Panc1 (cell line): Measurements from ENCODE around the gene EPHA6. TPM values are rescaled to one million over a fixed set of nuclear protein-coding genes. Genes with fewer than 3 reads are reported as not detected.

ENCODE experiments used
- ATAC-seq: fragments of 200-7000 bp; cut with Tn5 transposase; 2 replicates; pipeline ENCODE4 v1.9.1; 2020; ENCODE audit warnings: mild to moderate bottlenecking, moderate library complexity
- BruUV-seq: library from RNA; stranded (reverse); fragments of 400-500 nt; replicated peaks from 2 replicates; lab custom pipeline; 2021; lab: Mats Ljungman, UMichigan
- CTCF ChIA-PET: fragments of 300-600 bp; sonication (Branson Sonifier 250); formaldehyde crosslinking; loops from one replicate; lab custom pipeline; 2022; ENCODE audit warnings: antibody characterized with exemption; lab: Charles Lee
- POLR2A ChIA-PET: fragments of 300-600 bp; sonication (Branson Sonifier 250); formaldehyde crosslinking; loops from one replicate; lab custom pipeline; 2022; ENCODE audit warnings: antibody characterized with exemption; lab: Charles Lee
- DNase-seq: peaks from one replicate; pipeline ENCODE4 v3.0.0-alpha.2; 2010; ENCODE audit warnings: low read depth, low spot score
- H3K27ac ChIP-seq: 2 replicates; pipeline ENCODE4 v1.5.1; 2011; ENCODE audit warnings: mild to moderate bottlenecking, low read length, inconsistent platforms
- H3K27me3 ChIP-seq: fragments of 200-500 bp; sonication (Bioruptor generic); 2 replicates; pipeline ENCODE4 v1.6.0; 2014; ENCODE audit warnings: low read length, inconsistent platforms; ENCODE audit not compliant: control insufficient read depth, insufficient read depth
- H3K36me3 ChIP-seq: fragments of 200-500 bp; sonication (Bioruptor generic); 2 replicates; pipeline ENCODE4 v1.5.1; 2014; ENCODE audit warnings: inconsistent platforms, mild to moderate bottlenecking, low read length, moderate library complexity; ENCODE audit not compliant: control insufficient read depth, insufficient read depth
- H3K4me1 ChIP-seq: 2 replicates; pipeline ENCODE4 v1.5.1; 2011; ENCODE audit warnings: inconsistent platforms, mild to moderate bottlenecking, low read length, moderate library complexity; ENCODE audit not compliant: control insufficient read depth, insufficient read depth
- H3K4me3 ChIP-seq, 2 experiments: 2 replicates each; pipeline ENCODE4 v1.5.1; 2011 to 2012; ENCODE audit warnings: low read depth in 2 of 2, low read length in 2 of 2, mild to moderate bottlenecking in 2 of 2, inconsistent platforms in 1 of 2, moderate library complexity in 1 of 2
- H3K9me3 ChIP-seq: fragments of 200-500 bp; sonication (Bioruptor generic); 2 replicates; pipeline ENCODE4 v1.5.1; 2014; ENCODE audit warnings: low read depth, mild to moderate bottlenecking, inconsistent platforms, low read length, moderate library complexity; ENCODE audit not compliant: control insufficient read depth, insufficient read depth
- POLR2AphosphoS5 ChIP-seq: IDR thresholded peaks from 2 replicates; pipeline ENCODE4 v1.6.1; 2012; ENCODE audit warnings: mild to moderate bottlenecking, low read depth, low read length, moderate library complexity
- SIN3A ChIP-seq: IDR thresholded peaks from 2 replicates; pipeline ENCODE4 v1.6.1; 2012; ENCODE audit warnings: low read depth, mild to moderate bottlenecking, low read length, moderate library complexity, borderline replicate concordance; ENCODE audit not compliant: insufficient read depth
- TCF7L2 ChIP-seq: IDR thresholded peaks from 2 replicates; pipeline ENCODE4 v1.6.1; 2011; ENCODE audit warnings: mild to moderate bottlenecking, low read depth, low read length, inconsistent platforms
- in situ Hi-C: cut with HindIII; loops from 2 replicates; pipeline ENCODE4 v1.10.0; 2016; ENCODE audit warnings: low sequenced_read_pairs, low pct_unique_long_range_greater_than_20kb
- intact Hi-C: fragments of 100-400 bp; cut with micrococcal nuclease; formaldehyde crosslinking; loops from one replicate; pipeline ENCODE4 v1.10.0; 2022; ENCODE audit not compliant: unreplicated experiment
- total RNA-seq: library from RNA; stranded (reverse); gene quantifications from one replicate; pipeline ENCODE4 v1.2.1, GENCODE V29; 2021; ENCODE audit not compliant: unreplicated experiment
- TF ChIP-seq, protein P1 (sequence below): fragments of 450-650 bp; IDR thresholded peaks from 2 replicates; pipeline ENCODE4 v1.5.1; 2017; ENCODE audit warnings: mild to moderate bottlenecking
- TF ChIP-seq, protein P2 (sequence below), 2 experiments: IDR thresholded peaks; 2 replicates each; pipeline ENCODE4 v1.6.1; 2011 to 2012; ENCODE audit warnings: low read depth in 2 of 2, control low read depth in 1 of 2, low read length in 1 of 2, mild to moderate bottlenecking in 1 of 2, moderate library complexity in 1 of 2; ENCODE audit not compliant: insufficient read depth in 1 of 2

EPHA6 gene
- total RNA-seq, 1 experiment from 2014 or later: 0.57 TPM

DNA sequence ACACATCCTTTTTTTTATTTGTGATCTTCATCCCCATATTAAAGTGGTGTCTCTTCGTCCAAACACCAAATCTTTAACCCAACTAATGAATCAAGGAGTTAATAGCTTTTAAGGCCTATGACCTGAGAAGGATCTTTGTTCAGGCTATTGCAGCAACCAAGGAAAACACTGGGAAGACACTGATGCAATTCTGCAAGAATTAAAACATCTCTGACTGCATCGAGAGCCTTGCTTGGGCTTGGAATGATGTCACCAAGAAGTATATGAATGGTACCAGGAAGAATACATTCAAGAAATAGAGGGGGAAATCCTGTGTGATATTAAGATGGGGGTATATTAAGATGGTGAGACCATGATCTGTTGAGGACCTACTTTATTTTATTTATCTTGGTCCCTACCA is 736.0 kb downstream of the EPHA6 start:
- no peaks in the 10 kb centered on the region for H3K36me3 ChIP-seq
- DNase-seq (no peak), ATAC-seq (no peak)
- H3K27ac ChIP-seq: no peak overlapping the region
- no peaks in the 10 kb centered on the region for H3K4me1 ChIP-seq
- H3K27me3 ChIP-seq: no peaks in the 10 kb centered on the region
- no TSS peak for BruUV-seq
- POLR2A ChIA-PET: no interaction called here
- intact Hi-C loops: no loop called here
- TF ChIP-seq, protein P1, sequence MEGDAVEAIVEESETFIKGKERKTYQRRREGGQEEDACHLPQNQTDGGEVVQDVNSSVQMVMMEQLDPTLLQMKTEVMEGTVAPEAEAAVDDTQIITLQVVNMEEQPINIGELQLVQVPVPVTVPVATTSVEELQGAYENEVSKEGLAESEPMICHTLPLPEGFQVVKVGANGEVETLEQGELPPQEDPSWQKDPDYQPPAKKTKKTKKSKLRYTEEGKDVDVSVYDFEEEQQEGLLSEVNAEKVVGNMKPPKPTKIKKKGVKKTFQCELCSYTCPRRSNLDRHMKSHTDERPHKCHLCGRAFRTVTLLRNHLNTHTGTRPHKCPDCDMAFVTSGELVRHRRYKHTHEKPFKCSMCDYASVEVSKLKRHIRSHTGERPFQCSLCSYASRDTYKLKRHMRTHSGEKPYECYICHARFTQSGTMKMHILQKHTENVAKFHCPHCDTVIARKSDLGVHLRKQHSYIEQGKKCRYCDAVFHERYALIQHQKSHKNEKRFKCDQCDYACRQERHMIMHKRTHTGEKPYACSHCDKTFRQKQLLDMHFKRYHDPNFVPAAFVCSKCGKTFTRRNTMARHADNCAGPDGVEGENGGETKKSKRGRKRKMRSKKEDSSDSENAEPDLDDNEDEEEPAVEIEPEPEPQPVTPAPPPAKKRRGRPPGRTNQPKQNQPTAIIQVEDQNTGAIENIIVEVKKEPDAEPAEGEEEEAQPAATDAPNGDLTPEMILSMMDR: no peak
- TF ChIP-seq, protein P2, sequence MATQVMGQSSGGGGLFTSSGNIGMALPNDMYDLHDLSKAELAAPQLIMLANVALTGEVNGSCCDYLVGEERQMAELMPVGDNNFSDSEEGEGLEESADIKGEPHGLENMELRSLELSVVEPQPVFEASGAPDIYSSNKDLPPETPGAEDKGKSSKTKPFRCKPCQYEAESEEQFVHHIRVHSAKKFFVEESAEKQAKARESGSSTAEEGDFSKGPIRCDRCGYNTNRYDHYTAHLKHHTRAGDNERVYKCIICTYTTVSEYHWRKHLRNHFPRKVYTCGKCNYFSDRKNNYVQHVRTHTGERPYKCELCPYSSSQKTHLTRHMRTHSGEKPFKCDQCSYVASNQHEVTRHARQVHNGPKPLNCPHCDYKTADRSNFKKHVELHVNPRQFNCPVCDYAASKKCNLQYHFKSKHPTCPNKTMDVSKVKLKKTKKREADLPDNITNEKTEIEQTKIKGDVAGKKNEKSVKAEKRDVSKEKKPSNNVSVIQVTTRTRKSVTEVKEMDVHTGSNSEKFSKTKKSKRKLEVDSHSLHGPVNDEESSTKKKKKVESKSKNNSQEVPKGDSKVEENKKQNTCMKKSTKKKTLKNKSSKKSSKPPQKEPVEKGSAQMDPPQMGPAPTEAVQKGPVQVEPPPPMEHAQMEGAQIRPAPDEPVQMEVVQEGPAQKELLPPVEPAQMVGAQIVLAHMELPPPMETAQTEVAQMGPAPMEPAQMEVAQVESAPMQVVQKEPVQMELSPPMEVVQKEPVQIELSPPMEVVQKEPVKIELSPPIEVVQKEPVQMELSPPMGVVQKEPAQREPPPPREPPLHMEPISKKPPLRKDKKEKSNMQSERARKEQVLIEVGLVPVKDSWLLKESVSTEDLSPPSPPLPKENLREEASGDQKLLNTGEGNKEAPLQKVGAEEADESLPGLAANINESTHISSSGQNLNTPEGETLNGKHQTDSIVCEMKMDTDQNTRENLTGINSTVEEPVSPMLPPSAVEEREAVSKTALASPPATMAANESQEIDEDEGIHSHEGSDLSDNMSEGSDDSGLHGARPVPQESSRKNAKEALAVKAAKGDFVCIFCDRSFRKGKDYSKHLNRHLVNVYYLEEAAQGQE (IDR thresholded peaks at IDR 0.05; ENCODE audit: insufficient read depth in 1 of 2, low read depth in 2 of 2, low read length in 1 of 2): no peak
- TF ChIP-seq POLR2AphosphoS5: no peak
- TF ChIP-seq SIN3A: no peak
- no peak for TF ChIP-seq TCF7L2
- no peaks in the 10 kb centered on the region for H3K9me3 ChIP-seq
- no peak overlapping the region for H3K4me3 ChIP-seq
- CTCF ChIA-PET: no interaction called here
- in situ Hi-C loops: no loop called here

DNA sequence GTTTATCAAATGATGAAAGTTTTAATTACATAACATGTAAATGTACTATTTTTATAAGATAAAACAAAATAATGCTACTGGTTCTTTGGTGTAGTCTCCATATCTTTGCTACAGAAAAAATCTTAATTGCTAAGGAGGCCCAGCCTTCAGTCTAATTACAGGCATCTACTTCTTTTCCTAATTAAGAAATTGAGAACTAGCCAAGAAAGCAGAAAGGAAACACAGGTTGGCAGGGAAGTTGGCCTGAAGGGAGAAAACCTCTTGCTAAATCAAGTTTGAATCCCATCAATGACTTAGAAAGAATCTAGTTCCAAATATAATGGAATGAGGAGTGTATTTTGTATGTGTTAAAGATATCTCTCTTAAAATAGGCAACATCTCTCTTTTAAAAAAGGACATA is 737.8 kb downstream of the EPHA6 start:
- Histone ChIP-seq H3K36me3 (no peaks in the 10 kb centered on the region), H3K4me3 (no peak overlapping the region), H3K9me3 (no peaks in the 10 kb centered on the region; the same call in 1 of the 2 replicates), H3K4me1 (no peaks in the 10 kb centered on the region), H3K27me3 (no peaks in the 10 kb centered on the region), H3K27ac (no peak overlapping the region)
- TF ChIP-seq TCF7L2: no peak
- no peak for TF ChIP-seq POLR2AphosphoS5
- TF ChIP-seq, protein P1: no peak
- TF ChIP-seq, protein P2 (IDR thresholded peaks at IDR 0.05; ENCODE audit: insufficient read depth in 1 of 2, low read depth in 2 of 2, low read length in 1 of 2): no peak
- no peak for TF ChIP-seq SIN3A
- BruUV-seq: no TSS peak
- ATAC-seq (no peak), DNase-seq (no peak)
- in situ Hi-C loops: no loop called here
- ChIA-PET POLR2A (no interaction called here), CTCF (no interaction called here)
- intact Hi-C loops: no loop called here
